ENCODE data around the gene EVI5.
A peak's percentile ranks its signal among the peaks of the same experiment; 100 is the strongest.
"Not testable (repeated sequence)": the region's sequence is repeated elsewhere in the genome, so short reads cannot be mapped to it uniquely, and the experiment has no call there.

Gene EVI5

GRCh38 chr1:92808381-92808780 lies 23.5 kb upstream of the EVI5 start:
- H3K9ac ChIP-seq (ENCODE audit: low read depth, low read length) = no peak overlapping the region
- H3K4me1 ChIP-seq (ENCODE audit: insufficient read depth, low read length) = 0 out of 2 replicates have a peak, but pooled peaks cover 6% of the 10 kb centered on the region
- H3K9me3 ChIP-seq (ENCODE audit: control insufficient read depth, insufficient read depth, low read length) = no peaks in the 10 kb centered on the region
- H3K36me3 ChIP-seq (ENCODE audit: insufficient read depth, low read length) = no peaks in the 10 kb centered on the region

- no peaks in the 10 kb centered on the region for H3K9me3 ChIP-seq (ENCODE audit: control insufficient read depth, insufficient read depth, low read length)
- H3K36me3 ChIP-seq (ENCODE audit: insufficient read depth, low read length) = no peaks in the 10 kb centered on the region
- H3K9ac ChIP-seq (ENCODE audit: low read depth, low read length) = no peak overlapping the region
- H3K4me1 ChIP-seq (ENCODE audit: insufficient read depth, low read length) = 0 out of 2 replicates have a peak, but pooled peaks cover 6% of the 10 kb centered on the region
Measured at GRCh38 chr1:92805216-92805615, 20.3 kb upstream of the EVI5 start.

- Histone ChIP-seq H3K9me3 (ENCODE audit: control insufficient read depth, insufficient read depth, low read length) (no peaks in the 10 kb centered on the region), H3K9ac (ENCODE audit: low read depth, low read length) (no peak overlapping the region), H3K36me3 (ENCODE audit: insufficient read depth, low read length) (no peaks in the 10 kb centered on the region), H3K4me1 (ENCODE audit: insufficient read depth, low read length) (0 out of 2 replicates have a peak, but pooled peaks cover 6% of the 10 kb centered on the region)
Measured at GRCh38 chr1:92804721-92805201, 19.9 kb upstream of the EVI5 start.

GRCh38 chr1:92803140-92803887 lies 18.4 kb upstream of the EVI5 start:
- Histone ChIP-seq H3K4me1 (ENCODE audit: insufficient read depth, low read length) (0 out of 2 replicates have a peak, but pooled peaks cover 6% of the 10 kb centered on the region), H3K9me3 (ENCODE audit: control insufficient read depth, insufficient read depth, low read length) (no peaks in the 10 kb centered on the region), H3K36me3 (ENCODE audit: insufficient read depth, low read length) (no peaks in the 10 kb centered on the region), H3K9ac (ENCODE audit: low read depth, low read length) (no peak overlapping the region)

- Histone ChIP-seq H3K4me1 (ENCODE audit: insufficient read depth, low read length) (no peaks in the 10 kb centered on the region), H3K9ac (ENCODE audit: low read depth, low read length) (no peak overlapping the region), H3K36me3 (ENCODE audit: insufficient read depth, low read length) (no peaks in the 10 kb centered on the region)
Measured at GRCh38 chr1:92797961-92798360, 13.1 kb upstream of the EVI5 start.

GRCh38 chr1:92797297-92797696 lies 12.4 kb upstream of the EVI5 start:
- Histone ChIP-seq H3K36me3 (ENCODE audit: insufficient read depth, low read length) (no peaks in the 10 kb centered on the region), H3K9ac (ENCODE audit: low read depth, low read length) (no peak overlapping the region), H3K9me3 (ENCODE audit: control insufficient read depth, insufficient read depth, low read length) (no peaks in the 10 kb centered on the region), H3K4me1 (ENCODE audit: insufficient read depth, low read length) (no peaks in the 10 kb centered on the region)

More at GRCh38 chr1:92797961-92798360, 13.1 kb upstream of the EVI5 start:
- no peaks in the 10 kb centered on the region for H3K9me3 ChIP-seq (ENCODE audit: control insufficient read depth, insufficient read depth, low read length)

GRCh38 chr1:92795166-92795565 lies 10.3 kb upstream of the EVI5 start:
- Histone ChIP-seq H3K36me3 (ENCODE audit: insufficient read depth, low read length) (no peaks in the 10 kb centered on the region), H3K9ac (ENCODE audit: low read depth, low read length) (no peak overlapping the region)

GRCh38 chr1:92792340-92792782 lies 7.5 kb upstream of the EVI5 start:
- H3K9me3 ChIP-seq (ENCODE audit: control insufficient read depth, insufficient read depth, low read length) = no peaks in the 10 kb centered on the region
- peak overlapping the region; percentile 33 for H3K9ac ChIP-seq (ENCODE audit: low read depth, low read length)
- H3K4me1 ChIP-seq (ENCODE audit: insufficient read depth, low read length) = peaks cover 14% of the 10 kb centered on the region
- H3K36me3 ChIP-seq (ENCODE audit: insufficient read depth, low read length) = no peaks in the 10 kb centered on the region

More at GRCh38 chr1:92795166-92795565, 10.3 kb upstream of the EVI5 start:
- H3K4me1 ChIP-seq (ENCODE audit: insufficient read depth, low read length) = peaks cover 9% of the 10 kb centered on the region; the same call in 1 of the 2 replicates
- no peaks in the 10 kb centered on the region for H3K9me3 ChIP-seq (ENCODE audit: control insufficient read depth, insufficient read depth, low read length)

GRCh38 chr1:92791487-92792066 lies 6.7 kb upstream of the EVI5 start:
- Histone ChIP-seq H3K9ac (ENCODE audit: low read depth, low read length) (peak overlapping the region; percentile 33), H3K36me3 (ENCODE audit: insufficient read depth, low read length) (no peaks in the 10 kb centered on the region), H3K4me1 (ENCODE audit: insufficient read depth, low read length) (peaks cover 14% of the 10 kb centered on the region), H3K9me3 (ENCODE audit: control insufficient read depth, insufficient read depth, low read length) (no peaks in the 10 kb centered on the region)

- Histone ChIP-seq H3K4me1 (ENCODE audit: insufficient read depth, low read length) (peaks cover 14% of the 10 kb centered on the region), H3K36me3 (ENCODE audit: insufficient read depth, low read length) (no peaks in the 10 kb centered on the region), H3K9ac (ENCODE audit: low read depth, low read length) (no peak overlapping the region), H3K9me3 (ENCODE audit: control insufficient read depth, insufficient read depth, low read length) (no peaks in the 10 kb centered on the region)
Measured at GRCh38 chr1:92790867-92791266, 6.0 kb upstream of the EVI5 start.

GRCh38 chr1:92790081-92790480 lies 5.2 kb upstream of the EVI5 start:
- no peaks in the 10 kb centered on the region for H3K9me3 ChIP-seq (ENCODE audit: control insufficient read depth, insufficient read depth, low read length)
- peaks cover 14% of the 10 kb centered on the region for H3K4me1 ChIP-seq (ENCODE audit: insufficient read depth, low read length)
- no peak overlapping the region for H3K9ac ChIP-seq (ENCODE audit: low read depth, low read length)

GRCh38 chr1:92786111-92786901 lies 1.4 kb upstream of the EVI5 start:
- Histone ChIP-seq H3K36me3 (ENCODE audit: insufficient read depth, low read length) (no peaks in the 10 kb centered on the region), H3K9me3 (ENCODE audit: control insufficient read depth, insufficient read depth, low read length) (no peaks in the 10 kb centered on the region), H3K4me1 (ENCODE audit: insufficient read depth, low read length) (peaks cover 6% of the 10 kb centered on the region; the same call in 1 of the 2 replicates), H3K9ac (ENCODE audit: low read depth, low read length) (no peak overlapping the region)

More at GRCh38 chr1:92790081-92790480, 5.2 kb upstream of the EVI5 start:
- no peaks in the 10 kb centered on the region for H3K36me3 ChIP-seq (ENCODE audit: insufficient read depth, low read length)

GRCh38 chr1:92784021-92784638 lies 778 bp downstream of the EVI5 start:
- Histone ChIP-seq H3K36me3 (ENCODE audit: insufficient read depth, low read length) (no peaks in the 10 kb centered on the region), H3K9ac (ENCODE audit: low read depth, low read length) (peak overlapping the region; percentile 98), H3K9me3 (ENCODE audit: control insufficient read depth, insufficient read depth, low read length) (no peaks in the 10 kb centered on the region), H3K4me1 (ENCODE audit: insufficient read depth, low read length) (no peaks in the 10 kb centered on the region)

- not testable (repeated sequence) for H3K36me3 ChIP-seq (ENCODE audit: insufficient read depth, low read length); H3K4me1 ChIP-seq (ENCODE audit: insufficient read depth, low read length); H3K9me3 ChIP-seq (ENCODE audit: control insufficient read depth, insufficient read depth, low read length)
- peak overlapping the region; percentile 98; the same call in 1 of the 2 replicates for H3K9ac ChIP-seq (ENCODE audit: low read depth, low read length)
Measured at GRCh38 chr1:92783550-92783949, 1.4 kb downstream of the EVI5 start.
